HG03460 (cell line): Measurements from ENCODE around the gene ABCC3.
"Not testable (repeated sequence)": the region's sequence is repeated elsewhere in the genome, so short reads cannot be mapped to it uniquely, and the experiment has no call there.

Experiments
- ATAC-seq: cut with Tn5 transposase; IDR thresholded peaks from one replicate; pipeline ENCODE4 v1.9.1; 2021; ENCODE audit not compliant: unreplicated experiment

The ABCC3 gene

GRCh38 chr17:50665838-50666237 lies 31.2 kb downstream of the ABCC3 start:
- no peak for ATAC-seq

GRCh38 chr17:50666316-50666715 lies 31.6 kb downstream of the ABCC3 start:
- no peak for ATAC-seq

GRCh38 chr17:50667259-50668024 lies 32.8 kb downstream of the ABCC3 start:
- ATAC-seq, result no peak

- no peak for ATAC-seq
Observed at GRCh38 chr17:50668025-50668837, 33.5 kb downstream of the ABCC3 start.

GRCh38 chr17:50668838-50669581 lies 34.3 kb downstream of the ABCC3 start:
- ATAC-seq, result no peak

- ATAC-seq, result no peak
Observed at GRCh38 chr17:50672071-50672470, 37.4 kb downstream of the ABCC3 start.

GRCh38 chr17:50672831-50673551 lies 38.3 kb downstream of the ABCC3 start:
- no peak for ATAC-seq

GRCh38 chr17:50675190-50675589 lies 40.5 kb downstream of the ABCC3 start:
- no peak for ATAC-seq

GRCh38 chr17:50675627-50676026 lies 40.9 kb downstream of the ABCC3 start:
- no peak for ATAC-seq

- ATAC-seq, result no peak
Observed at GRCh38 chr17:50676065-50676975, 41.6 kb downstream of the ABCC3 start.

- no peak for ATAC-seq
Observed at GRCh38 chr17:50677851-50678375, 43.2 kb downstream of the ABCC3 start.

- no peak for ATAC-seq
Observed at GRCh38 chr17:50679008-50679544, 44.4 kb downstream of the ABCC3 start.

GRCh38 chr17:50680126-50680525 lies 45.4 kb downstream of the ABCC3 start:
- ATAC-seq, result no peak

GRCh38 chr17:50680543-50681262 lies 46.0 kb downstream of the ABCC3 start:
- ATAC-seq, result not testable (repeated sequence)

GRCh38 chr17:50681263-50682200 lies 46.9 kb downstream of the ABCC3 start:
- ATAC-seq, result no peak

- no peak for ATAC-seq
Observed at GRCh38 chr17:50682441-50682840, 47.8 kb downstream of the ABCC3 start.

GRCh38 chr17:50682938-50683337 lies 48.3 kb downstream of the ABCC3 start:
- no peak for ATAC-seq
